GM19324 (cell line): Measurements from ENCODE around the gene ERAP2.
"Not testable (repeated sequence)": the region's sequence is repeated elsewhere in the genome, so short reads cannot be mapped to it uniquely, and the experiment has no call there.

Source experiments
- ATAC-seq: cut with Tn5 transposase; IDR thresholded peaks from one replicate; pipeline ENCODE4 v1.9.1; 2021; ENCODE audit warnings: mild to moderate bottlenecking, moderate library complexity; ENCODE audit not compliant: unreplicated experiment, low FRiP score

Gene ERAP2, protein sequence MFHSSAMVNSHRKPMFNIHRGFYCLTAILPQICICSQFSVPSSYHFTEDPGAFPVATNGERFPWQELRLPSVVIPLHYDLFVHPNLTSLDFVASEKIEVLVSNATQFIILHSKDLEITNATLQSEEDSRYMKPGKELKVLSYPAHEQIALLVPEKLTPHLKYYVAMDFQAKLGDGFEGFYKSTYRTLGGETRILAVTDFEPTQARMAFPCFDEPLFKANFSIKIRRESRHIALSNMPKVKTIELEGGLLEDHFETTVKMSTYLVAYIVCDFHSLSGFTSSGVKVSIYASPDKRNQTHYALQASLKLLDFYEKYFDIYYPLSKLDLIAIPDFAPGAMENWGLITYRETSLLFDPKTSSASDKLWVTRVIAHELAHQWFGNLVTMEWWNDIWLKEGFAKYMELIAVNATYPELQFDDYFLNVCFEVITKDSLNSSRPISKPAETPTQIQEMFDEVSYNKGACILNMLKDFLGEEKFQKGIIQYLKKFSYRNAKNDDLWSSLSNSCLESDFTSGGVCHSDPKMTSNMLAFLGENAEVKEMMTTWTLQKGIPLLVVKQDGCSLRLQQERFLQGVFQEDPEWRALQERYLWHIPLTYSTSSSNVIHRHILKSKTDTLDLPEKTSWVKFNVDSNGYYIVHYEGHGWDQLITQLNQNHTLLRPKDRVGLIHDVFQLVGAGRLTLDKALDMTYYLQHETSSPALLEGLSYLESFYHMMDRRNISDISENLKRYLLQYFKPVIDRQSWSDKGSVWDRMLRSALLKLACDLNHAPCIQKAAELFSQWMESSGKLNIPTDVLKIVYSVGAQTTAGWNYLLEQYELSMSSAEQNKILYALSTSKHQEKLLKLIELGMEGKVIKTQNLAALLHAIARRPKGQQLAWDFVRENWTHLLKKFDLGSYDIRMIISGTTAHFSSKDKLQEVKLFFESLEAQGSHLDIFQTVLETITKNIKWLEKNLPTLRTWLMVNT

GRCh38 chr5:96876292-96876850 lies at the start of gene ERAP2:
Gene ERAP2 (plus strand): TSS chr5:96876500. CDS start chr5:96879686, 3,186 bp downstream.
- peak; percentile 65 for ATAC-seq

- no peak for ATAC-seq
Measured at GRCh38 chr5:96829297-96829696, 47.0 kb upstream of the ERAP2 start.

GRCh38 chr5:96834016-96834415 lies 42.3 kb upstream of the ERAP2 start:
- no peak for ATAC-seq

- no peak for ATAC-seq
Measured at GRCh38 chr5:96835791-96836191, 40.5 kb upstream of the ERAP2 start.

GRCh38 chr5:96836817-96837216 lies 39.5 kb upstream of the ERAP2 start:
- no peak for ATAC-seq

DNA sequence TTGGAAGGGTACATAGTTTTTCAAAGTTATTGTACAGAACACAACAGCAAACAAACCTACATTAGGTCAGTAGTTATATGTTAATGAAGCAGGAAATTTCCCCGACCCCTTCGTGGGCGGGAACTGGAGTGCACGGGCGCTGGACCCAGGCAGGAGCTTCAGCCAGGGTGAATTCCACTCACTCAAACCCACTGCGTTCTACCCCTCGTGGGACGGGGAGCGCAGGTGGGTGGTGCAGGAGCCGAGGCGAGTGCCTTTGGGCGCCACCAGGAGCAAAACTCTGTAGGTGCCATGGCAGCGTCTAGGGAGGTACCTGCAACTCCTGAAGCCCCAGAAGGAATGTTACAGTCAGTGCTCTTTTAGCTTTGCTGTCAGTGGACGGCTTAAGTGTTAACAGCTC lies 39.0 kb upstream of the ERAP2 start:
- ATAC-seq: no peak

DNA sequence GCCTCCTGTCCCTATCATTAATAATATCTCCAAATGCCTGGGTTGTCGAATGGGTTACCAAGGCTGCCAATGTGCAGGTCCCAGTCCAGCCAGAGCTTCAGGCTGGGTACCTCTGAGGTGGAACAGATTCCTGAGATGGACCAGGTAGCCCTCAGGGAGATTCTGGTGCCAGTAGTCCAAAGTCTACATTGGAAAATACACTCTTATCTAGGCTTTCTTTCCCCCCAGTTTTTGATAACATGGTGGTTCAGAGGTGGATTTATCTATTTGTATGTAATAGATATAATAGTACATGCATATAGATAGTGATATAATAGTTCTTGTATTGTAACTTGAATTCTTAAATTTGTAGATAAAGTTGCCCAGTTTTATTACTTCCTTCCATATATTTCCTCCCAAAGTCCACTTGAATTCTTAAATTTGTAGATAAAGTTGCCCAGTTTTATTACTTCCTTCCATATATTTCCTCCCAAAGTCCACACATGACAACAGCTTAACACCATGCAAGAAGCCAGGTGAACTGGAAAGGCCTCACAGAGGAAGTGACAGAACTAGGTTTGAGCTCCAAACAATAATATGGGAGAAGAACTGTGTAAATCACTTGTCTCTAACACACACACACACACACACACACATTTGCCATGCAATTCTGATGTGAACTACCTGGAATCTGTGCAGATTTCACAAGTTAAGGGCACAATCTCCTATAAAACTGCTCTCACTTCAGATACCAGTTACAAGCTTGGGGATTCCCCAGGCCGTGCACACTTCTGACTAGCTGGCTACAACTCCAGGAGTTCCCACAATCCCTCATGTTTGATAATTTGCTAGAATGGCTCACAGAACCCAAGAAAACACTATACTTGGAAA lies 37.9 kb upstream of the ERAP2 start:
- ATAC-seq: no peak

DNA sequence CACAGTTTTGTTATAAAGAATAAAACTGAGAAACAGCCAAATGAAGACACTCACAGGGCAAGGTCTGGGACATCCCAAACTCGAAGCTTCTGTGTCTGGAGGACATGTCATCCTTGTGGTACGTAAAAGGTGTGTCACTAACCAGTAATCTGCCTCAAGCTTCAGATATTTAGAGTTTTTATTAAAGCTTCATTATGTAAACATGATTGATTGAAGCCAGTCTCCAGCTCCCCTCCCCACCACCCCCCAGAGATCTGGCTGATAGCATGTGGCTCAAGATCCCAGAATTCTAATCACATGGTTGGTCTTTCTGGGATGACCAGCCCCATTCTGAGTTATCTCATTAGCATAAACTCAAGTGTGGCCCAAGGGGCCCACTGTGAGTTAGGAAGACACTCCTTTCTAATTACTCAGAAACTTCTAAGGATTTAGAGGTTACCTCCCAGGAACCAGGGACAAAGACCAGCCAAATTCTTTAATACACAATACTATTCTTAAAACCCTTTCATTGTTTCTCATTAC lies 37.2 kb upstream of the ERAP2 start:
- ATAC-seq: no peak

- not testable (repeated sequence) for ATAC-seq
Measured at GRCh38 chr5:96841931-96842330, 34.4 kb upstream of the ERAP2 start.

GRCh38 chr5:96843140-96843539 lies 33.2 kb upstream of the ERAP2 start:
- no peak for ATAC-seq

DNA sequence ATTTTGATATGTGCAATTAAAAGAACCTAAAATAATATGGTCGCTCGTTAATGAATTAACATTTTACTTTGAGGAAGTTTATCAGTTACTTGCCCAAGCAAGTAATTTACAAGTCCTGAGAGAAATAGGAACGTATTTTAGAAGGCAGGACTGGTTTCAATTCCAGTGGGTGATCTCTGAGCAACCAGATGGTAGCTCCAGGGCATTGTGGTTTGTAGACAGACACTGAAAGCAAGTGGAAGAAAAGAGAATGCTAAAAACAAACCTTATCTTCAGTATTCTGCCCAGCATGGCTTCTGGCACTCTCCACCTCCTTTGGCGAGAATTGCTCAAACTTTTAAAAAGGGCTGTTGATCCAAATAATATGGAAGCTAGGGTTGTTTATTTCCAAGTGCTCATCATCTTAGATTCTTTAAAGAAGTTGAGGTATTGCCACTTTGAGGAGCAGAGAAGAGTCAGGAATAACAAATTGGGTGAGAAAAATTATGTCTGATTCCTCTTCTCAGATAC lies 31.8 kb upstream of the ERAP2 start:
- ATAC-seq: no peak

- ATAC-seq: no peak
Measured at GRCh38 chr5:96851312-96852062, 24.8 kb upstream of the ERAP2 start.

DNA sequence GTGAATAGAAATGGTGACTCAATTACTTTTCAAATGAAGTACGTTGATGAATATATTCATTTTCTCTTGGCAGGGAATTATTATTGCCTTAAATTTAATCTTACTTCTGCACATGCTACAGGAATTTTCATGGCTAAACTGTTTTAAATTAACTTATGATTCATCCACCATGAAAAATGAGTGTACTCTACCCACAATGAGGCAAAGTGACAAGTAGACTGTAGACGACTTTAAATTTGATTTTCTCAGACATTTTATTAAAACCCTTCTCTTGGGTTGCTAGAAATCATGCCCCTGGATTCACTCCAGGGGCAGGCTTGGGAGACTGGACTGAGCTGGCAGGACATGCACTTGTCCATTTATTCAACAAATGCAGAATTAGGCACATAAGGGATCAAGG lies 23.5 kb upstream of the ERAP2 start:
- ATAC-seq: no peak

DNA sequence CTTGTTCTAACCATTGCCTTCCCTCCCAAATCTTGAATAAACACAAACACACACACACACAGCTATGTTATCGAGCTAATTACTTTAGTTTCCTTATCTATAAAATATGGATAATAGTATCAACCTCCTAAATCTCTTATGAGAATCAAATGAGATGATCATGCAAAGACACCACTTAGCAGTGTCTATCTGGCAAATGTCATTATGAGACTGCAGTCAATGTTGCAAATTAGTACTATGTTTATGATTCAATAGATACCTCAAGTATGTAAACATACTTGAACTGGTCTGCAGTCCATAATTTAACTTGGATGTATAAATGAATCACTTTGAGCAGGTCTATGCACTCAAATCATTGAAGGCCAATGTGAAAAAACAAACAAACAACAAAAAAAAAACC lies 22.2 kb upstream of the ERAP2 start:
- ATAC-seq: no peak

DNA sequence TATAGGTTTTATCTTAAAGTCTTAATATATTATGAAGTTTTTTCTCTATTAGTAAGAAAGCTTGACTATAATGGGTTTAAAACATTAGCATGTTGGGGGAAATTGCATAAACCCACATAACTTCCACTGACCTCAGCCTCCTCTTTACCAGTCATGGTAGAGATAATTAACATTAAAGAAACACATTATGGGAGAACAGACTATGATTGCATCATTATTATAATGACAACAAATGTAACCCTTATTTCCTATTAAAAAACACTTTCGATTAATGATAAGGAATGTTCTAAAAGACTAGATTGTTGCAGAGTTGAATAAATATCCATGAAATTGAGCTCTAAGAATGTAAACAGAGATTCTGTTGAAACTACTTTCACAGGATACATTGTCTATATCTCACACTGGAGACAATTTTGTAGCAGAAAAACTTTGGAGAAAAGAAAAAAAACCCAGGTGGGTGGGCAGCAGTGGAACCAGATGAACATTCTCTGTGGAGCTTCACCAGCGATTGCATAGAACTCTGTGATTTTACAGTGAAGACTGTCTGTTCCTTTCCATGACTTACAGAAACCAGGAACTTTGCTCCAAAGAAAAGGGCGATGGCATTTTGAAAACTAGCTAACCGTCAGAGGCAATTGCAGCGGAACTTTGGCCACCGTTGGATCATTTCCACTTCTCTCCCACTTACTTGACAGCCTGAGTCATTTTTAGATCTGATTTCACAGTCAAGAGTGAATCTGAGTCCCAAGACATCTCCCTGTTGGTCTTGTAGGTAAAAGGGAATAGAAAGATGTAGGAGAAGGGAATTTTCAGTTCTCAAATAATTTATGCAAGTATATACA lies 21.0 kb upstream of the ERAP2 start:
- no peak for ATAC-seq

- ATAC-seq: no peak
Measured at GRCh38 chr5:96856371-96856770, 19.9 kb upstream of the ERAP2 start.

DNA sequence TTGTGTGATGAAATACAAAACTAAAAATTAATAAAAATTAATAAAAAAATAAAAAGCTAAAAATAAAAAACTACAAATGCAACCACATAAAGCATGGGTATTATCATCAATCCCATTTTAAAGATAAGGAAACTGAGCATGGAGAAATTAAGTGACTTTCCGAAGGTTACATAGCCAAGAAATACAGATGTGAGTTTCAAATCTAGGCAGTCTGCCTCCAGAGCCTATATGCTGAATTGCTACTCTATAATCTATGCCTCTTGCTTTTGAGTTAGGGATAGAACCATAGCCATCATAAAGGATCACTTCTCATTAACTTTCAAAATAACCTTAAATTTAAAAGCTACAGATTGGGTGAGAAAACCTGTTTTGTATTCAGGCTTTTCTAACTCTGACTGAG lies 18.8 kb upstream of the ERAP2 start:
- ATAC-seq: no peak

DNA sequence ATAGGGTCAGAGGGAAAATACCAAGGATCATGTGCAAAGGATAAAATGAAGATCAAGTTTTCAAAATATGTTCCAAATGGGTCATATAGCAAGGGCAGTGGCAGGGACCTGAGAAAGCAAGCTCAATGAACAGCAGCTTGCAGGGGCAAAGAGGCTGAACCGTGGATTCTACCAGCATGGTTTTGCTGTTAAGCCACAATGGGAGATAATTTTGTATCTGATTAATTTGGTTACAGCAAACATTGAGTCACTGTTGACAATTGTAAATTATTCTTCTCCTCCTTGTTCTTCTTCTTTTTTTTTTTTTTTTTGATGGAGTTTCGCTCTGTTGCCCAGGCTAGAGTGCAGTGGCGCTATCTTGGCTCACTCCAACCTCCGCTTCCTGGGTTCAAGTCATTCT lies 18.4 kb upstream of the ERAP2 start:
- ATAC-seq: no peak
